HG02610 (cell line): ENCODE data around the gene CEP72.

Experiments used
- ATAC-seq: cut with Tn5 transposase; IDR thresholded peaks from one replicate; pipeline ENCODE4 v1.9.1; 2021; ENCODE audit warnings: mild to moderate bottlenecking, moderate library complexity; ENCODE audit not compliant: unreplicated experiment

CEP72 gene

GRCh38 chr5:652023-652515 is 39.9 kb downstream of the CEP72 start:
- ATAC-seq, result no peak

- ATAC-seq, result no peak
Measured at GRCh38 chr5:652773-653350, 40.7 kb downstream of the CEP72 start.

- no peak for ATAC-seq
Measured at GRCh38 chr5:654071-654778, 42.1 kb downstream of the CEP72 start.

- ATAC-seq, result no peak
Measured at GRCh38 chr5:655406-655805, 43.3 kb downstream of the CEP72 start.

- no peak for ATAC-seq
Measured at GRCh38 chr5:657570-657969, 45.4 kb downstream of the CEP72 start.

GRCh38 chr5:658103-658502 is 46.0 kb downstream of the CEP72 start:
- ATAC-seq, result no peak

GRCh38 chr5:659496-660263 is 47.5 kb downstream of the CEP72 start:
- ATAC-seq, result no peak

GRCh38 chr5:660491-661030 is 48.4 kb downstream of the CEP72 start:
- ATAC-seq, result no peak

GRCh38 chr5:661891-662750 is 50.0 kb downstream of the CEP72 start:
- no peak for ATAC-seq

- no peak for ATAC-seq
Measured at GRCh38 chr5:662751-663435, 50.8 kb downstream of the CEP72 start.

- ATAC-seq, result no peak
Measured at GRCh38 chr5:663436-664342, 51.5 kb downstream of the CEP72 start.

- ATAC-seq, result no peak
Measured at GRCh38 chr5:664343-664993, 52.3 kb downstream of the CEP72 start.

- no peak for ATAC-seq
Measured at GRCh38 chr5:664994-665360, 52.8 kb downstream of the CEP72 start.

- no peak for ATAC-seq
Measured at GRCh38 chr5:665541-665955, 53.4 kb downstream of the CEP72 start.

- ATAC-seq, result no peak
Measured at GRCh38 chr5:665956-666711, 54.0 kb downstream of the CEP72 start.

GRCh38 chr5:666816-667498 is 54.8 kb downstream of the CEP72 start:
- ATAC-seq, result no peak

GRCh38 chr5:668283-668995 is 56.3 kb downstream of the CEP72 start:
- no peak for ATAC-seq
